ENCODE results near the gene HYAL1.

HYAL1 gene

DNA sequence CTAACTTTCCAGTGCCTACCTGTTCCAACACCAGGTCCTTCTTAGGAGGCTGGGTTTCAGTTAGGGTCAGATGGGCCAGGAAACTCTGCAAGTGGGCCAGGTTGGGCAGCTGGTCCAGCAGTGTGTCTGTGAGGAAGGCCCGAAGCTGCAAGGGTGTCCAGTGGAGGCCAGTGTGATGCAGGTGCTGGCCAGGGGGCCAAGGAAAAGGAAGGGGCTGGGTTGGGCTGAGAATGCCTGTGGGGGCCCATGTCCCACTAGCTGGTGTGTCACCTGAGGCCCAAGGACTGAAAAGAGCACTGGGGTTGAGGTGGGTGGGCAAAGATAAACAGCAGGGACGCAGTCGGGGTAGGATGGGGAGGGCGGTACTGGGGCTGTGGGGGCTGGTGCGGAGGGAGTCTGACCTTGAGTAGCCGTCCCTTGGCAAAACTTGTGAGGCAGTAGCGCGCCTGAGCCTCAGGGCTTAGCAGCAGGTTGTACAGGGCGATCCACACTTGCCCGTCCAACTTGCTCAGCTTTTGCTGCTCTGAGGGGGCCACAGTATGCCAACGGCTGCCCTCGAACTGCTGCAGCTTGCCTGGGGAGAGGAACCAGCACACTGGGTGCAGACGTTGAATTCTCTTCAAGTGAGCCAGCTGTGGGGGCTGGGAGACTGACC, 38.7 kb upstream of the HYAL1 start:
- peaks cover 0 to 32% of the 10 kb centered on the region in 2 experiments; a peak in 1 of 3 replicates for H3K36me3 ChIP-seq (ENCODE audit: control insufficient read depth in 2 of 2, insufficient read depth in 1 of 2, low read length in 2 of 2)
- no peak overlapping the region for H3K4me3 ChIP-seq (ENCODE audit: low read depth, low read length)
- no peak for TF ChIP-seq ZNF747 (tag by site-specific recombination; IDR thresholded peaks at IDR 0.05)
- no peak for TF ChIP-seq ZNF510 (tag by site-specific recombination; IDR thresholded peaks at IDR 0.05; ENCODE audit: insufficient replicate concordance)
- TF ChIP-seq ZFP41 (tag by site-specific recombination; IDR thresholded peaks at IDR 0.05; ENCODE audit: borderline replicate concordance): no peak
- ChIA-PET POLR2A (no interaction called here), CTCF (no interaction called here)
- H3K9me3 ChIP-seq (ENCODE audit: control insufficient read depth, insufficient read depth, low read depth, low read length): no peaks in the 10 kb centered on the region
- H3K27ac ChIP-seq (ENCODE audit: extremely low read depth, low read depth, low read length): no peak overlapping the region
- peaks cover 2% of the 10 kb centered on the region; the same call in 1 of the 2 replicates for H3K4me1 ChIP-seq (ENCODE audit: control insufficient read depth, insufficient read depth, low read length)

GRCh38 chr3:50341537-50341936, 38.2 kb upstream of the HYAL1 start:
- Histone ChIP-seq H3K27ac (ENCODE audit: extremely low read depth, low read depth, low read length) (no peak overlapping the region), H3K4me3 (ENCODE audit: low read depth, low read length) (no peak overlapping the region), H3K4me1 (ENCODE audit: control insufficient read depth, insufficient read depth, low read length) (peaks cover 2% of the 10 kb centered on the region; the same call in 1 of the 2 replicates), H3K9me3 (ENCODE audit: control insufficient read depth, insufficient read depth, low read depth, low read length) (no peaks in the 10 kb centered on the region), H3K36me3 (ENCODE audit: control insufficient read depth in 2 of 2, insufficient read depth in 1 of 2, low read length in 2 of 2) (peaks cover 0 to 30% of the 10 kb centered on the region in 2 experiments; a peak in 1 of 3 replicates)
- TF ChIP-seq ZNF629 (tag by site-specific recombination; IDR thresholded peaks at IDR 0.05) (no peak), ZNF561 (tag by site-specific recombination; IDR thresholded peaks at IDR 0.05; ENCODE audit: borderline replicate concordance) (no peak), ZNF221 (tag by site-specific recombination; IDR thresholded peaks at IDR 0.05; ENCODE audit: borderline replicate concordance) (no peak), GFI1B (tag by site-specific recombination; IDR thresholded peaks at IDR 0.05) (no peak), ZNF707 (tag by site-specific recombination; IDR thresholded peaks at IDR 0.05) (no peak), KLF8 (tag by site-specific recombination; IDR thresholded peaks at IDR 0.05) (no peak), ZFP69B (tag by site-specific recombination; IDR thresholded peaks at IDR 0.05) (no peak), ZNF169 (tag by site-specific recombination; IDR thresholded peaks at IDR 0.05) (no peak), ZNF184 (tag by site-specific recombination; IDR thresholded peaks at IDR 0.05) (no peak), ZNF830 (tag by site-specific recombination; IDR thresholded peaks at IDR 0.05; ENCODE audit: low read depth) (no peak), OVOL3 (tag by site-specific recombination; IDR thresholded peaks at IDR 0.05) (no peak), ZNF223 (tag by site-specific recombination; IDR thresholded peaks at IDR 0.05) (no peak), HOXD13 (CRISPR knock-in tag; IDR thresholded peaks at IDR 0.05; ENCODE audit: borderline replicate concordance) (no peak)
- TF ChIP-seq, protein P1, sequence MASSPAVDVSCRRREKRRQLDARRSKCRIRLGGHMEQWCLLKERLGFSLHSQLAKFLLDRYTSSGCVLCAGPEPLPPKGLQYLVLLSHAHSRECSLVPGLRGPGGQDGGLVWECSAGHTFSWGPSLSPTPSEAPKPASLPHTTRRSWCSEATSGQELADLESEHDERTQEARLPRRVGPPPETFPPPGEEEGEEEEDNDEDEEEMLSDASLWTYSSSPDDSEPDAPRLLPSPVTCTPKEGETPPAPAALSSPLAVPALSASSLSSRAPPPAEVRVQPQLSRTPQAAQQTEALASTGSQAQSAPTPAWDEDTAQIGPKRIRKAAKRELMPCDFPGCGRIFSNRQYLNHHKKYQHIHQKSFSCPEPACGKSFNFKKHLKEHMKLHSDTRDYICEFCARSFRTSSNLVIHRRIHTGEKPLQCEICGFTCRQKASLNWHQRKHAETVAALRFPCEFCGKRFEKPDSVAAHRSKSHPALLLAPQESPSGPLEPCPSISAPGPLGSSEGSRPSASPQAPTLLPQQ (tag by site-specific recombination; IDR thresholded peaks at IDR 0.05): no peak
- ChIA-PET CTCF (no interaction called here), POLR2A (no interaction called here)

DNA sequence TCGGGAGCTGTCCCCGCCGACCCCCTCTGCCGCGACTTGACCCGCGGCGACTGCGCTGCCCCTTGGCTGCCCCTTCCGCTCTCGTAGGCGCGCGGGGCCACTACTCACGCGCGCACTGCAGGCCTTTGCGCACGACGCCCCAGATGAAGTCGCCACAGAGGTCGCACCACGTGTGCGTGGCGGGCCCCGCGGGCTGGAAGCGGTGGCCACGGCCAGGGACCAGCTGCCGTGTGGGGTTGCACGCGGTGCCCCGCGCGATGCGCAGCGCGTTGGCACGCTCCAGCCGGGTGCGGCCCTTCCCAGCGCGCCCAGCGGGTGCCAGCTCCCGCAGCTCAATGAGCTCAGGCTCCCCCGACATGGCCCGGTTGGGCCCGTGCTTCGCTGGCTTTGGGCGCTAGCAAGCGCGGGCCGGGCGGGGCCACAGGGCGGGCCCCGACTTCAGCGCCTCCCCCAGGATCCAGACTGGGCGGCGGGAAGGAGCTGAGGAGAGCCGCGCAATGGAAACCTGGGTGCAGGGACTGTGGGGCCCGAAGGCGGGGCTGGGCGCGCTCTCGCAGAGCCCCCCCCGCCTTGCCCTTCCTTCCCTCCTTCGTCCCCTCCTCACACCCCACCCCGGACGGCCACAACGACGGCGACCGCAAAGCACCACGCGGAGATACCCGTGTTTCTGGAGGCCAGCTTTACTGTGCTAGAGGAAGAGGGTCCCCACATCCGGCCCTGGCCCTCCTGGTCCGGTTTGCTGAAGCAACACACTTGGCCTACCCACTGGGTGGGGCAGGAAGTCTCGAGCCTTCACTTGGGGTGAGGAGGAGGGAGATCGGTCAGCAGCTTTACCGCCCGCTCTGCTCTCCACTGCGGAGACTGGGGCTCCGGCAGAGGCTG, 37.3 kb upstream of the HYAL1 start, which contains the start of gene RASSF1:
Gene RASSF1 (minus strand): TSS at position 389 of the 882 bp plus-strand sequence. CDS start 31 bp downstream, at position 358.
- ChIA-PET POLR2A (interaction anchor here (1.3 kb wide), 1 partner anchor 13 kb away, joined by 3 read pairs; the partner anchor contains the start of gene TUSC2), CTCF (no interaction called here)
- H3K4me1 ChIP-seq (ENCODE audit: control insufficient read depth, insufficient read depth, low read length): no peaks in the 10 kb centered on the region; the same call in 1 of the 2 replicates
- H3K4me3 ChIP-seq (ENCODE audit: low read depth, low read length): no peak within 1 kb of the TSS
- H3K36me3 ChIP-seq (ENCODE audit: control insufficient read depth in 2 of 2, insufficient read depth in 1 of 2, low read length in 2 of 2): peaks cover 0 to 26% of the 10 kb centered on the region in 2 experiments; a peak in 2 of 3 replicates
- H3K27ac ChIP-seq (ENCODE audit: extremely low read depth, low read depth, low read length): no peak within 1 kb of the TSS
- H3K9me3 ChIP-seq (ENCODE audit: control insufficient read depth, insufficient read depth, low read depth, low read length): no peaks in the 10 kb centered on the region
- TF ChIP-seq TRIM28 (IDR thresholded peaks at IDR 0.05; ENCODE audit: borderline replicate concordance, low read length) (no peak), ZFP3 (tag by site-specific recombination; IDR thresholded peaks at IDR 0.05; ENCODE audit: low read depth) (no peak), ATF2 (tag by site-specific recombination; IDR thresholded peaks at IDR 0.05; ENCODE audit: low read depth) (no peak), KLF10 (tag by site-specific recombination; IDR thresholded peaks at IDR 0.05) (no peak), ZNF600 (tag by site-specific recombination; IDR thresholded peaks at IDR 0.05) (no peak), GLIS1 (tag by site-specific recombination; IDR thresholded peaks at IDR 0.05) (no peak)
- TF ChIP-seq, protein P2, sequence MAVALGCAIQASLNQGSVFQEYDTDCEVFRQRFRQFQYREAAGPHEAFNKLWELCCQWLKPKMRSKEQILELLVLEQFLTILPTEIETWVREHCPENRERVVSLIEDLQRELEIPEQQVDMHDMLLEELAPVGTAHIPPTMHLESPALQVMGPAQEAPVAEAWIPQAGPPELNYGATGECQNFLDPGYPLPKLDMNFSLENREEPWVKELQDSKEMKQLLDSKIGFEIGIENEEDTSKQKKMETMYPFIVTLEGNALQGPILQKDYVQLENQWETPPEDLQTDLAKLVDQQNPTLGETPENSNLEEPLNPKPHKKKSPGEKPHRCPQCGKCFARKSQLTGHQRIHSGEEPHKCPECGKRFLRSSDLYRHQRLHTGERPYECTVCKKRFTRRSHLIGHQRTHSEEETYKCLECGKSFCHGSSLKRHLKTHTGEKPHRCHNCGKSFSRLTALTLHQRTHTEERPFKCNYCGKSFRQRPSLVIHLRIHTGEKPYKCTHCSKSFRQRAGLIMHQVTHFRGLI (tag by site-specific recombination; IDR thresholded peaks at IDR 0.05): no peak
